ENCODE measurements around the gene TSSC4.

The TSSC4 gene

DNA sequence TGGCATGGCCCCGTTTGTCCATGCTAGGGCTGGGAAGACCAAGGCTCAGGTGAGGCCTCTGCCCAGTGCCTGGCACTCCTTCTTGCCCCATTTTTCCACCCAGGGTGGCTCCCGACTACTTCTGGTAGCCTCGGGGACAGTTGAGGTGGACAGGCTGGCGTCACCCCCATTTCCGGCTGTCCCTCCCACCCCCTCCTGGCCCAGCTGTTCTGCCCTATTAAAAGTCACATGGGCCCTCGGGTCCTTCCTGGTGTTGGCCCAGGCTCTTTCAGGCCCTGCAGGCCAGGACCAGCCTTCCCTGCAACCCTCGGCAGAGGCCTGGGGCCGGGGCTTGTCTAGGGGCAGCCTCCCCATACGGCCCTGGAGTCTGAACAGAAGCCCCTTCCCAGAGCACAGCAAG lies 14.0 kb upstream of the TSSC4 start:
- no peak for DNase-seq (ENCODE audit: low read depth in 2 of 2)

DNA sequence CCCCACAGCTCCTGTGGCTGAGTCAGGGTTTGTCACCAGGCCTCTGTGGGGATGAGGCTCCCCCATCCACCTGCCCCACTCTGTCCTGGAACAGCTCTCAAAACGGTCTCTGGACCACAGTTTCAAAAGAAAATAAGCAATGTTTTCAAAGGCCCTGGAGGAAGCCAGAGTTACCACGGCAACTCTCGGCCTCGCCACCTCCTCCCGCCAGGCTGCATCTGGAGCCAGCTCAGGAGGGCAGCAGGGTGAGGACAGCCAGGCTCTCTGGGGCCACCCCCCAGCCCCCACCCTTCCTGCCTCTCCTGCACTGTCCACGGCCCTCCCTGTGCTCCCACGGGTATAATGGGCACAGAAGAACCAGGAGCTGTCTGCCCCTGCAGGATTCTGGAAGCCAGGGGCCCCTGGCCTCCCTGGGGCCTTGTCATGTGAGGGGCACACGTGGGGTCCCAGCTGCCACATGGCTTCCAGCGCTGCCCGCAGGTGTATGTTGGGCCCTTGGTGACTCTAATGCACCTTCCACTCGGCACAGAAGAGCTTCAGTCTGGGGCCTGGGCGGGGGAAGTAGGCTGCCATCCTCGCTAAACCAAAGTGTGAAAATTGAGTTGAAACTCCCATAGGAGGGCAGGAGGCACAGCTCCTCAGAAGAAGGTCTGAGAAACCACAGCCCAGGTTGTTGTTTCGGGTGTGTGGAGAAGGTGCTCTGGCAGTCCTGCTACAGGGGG lies 13.1 kb upstream of the TSSC4 start:
- DNase-seq (ENCODE audit: low read depth in 2 of 2), result no peak

DNA sequence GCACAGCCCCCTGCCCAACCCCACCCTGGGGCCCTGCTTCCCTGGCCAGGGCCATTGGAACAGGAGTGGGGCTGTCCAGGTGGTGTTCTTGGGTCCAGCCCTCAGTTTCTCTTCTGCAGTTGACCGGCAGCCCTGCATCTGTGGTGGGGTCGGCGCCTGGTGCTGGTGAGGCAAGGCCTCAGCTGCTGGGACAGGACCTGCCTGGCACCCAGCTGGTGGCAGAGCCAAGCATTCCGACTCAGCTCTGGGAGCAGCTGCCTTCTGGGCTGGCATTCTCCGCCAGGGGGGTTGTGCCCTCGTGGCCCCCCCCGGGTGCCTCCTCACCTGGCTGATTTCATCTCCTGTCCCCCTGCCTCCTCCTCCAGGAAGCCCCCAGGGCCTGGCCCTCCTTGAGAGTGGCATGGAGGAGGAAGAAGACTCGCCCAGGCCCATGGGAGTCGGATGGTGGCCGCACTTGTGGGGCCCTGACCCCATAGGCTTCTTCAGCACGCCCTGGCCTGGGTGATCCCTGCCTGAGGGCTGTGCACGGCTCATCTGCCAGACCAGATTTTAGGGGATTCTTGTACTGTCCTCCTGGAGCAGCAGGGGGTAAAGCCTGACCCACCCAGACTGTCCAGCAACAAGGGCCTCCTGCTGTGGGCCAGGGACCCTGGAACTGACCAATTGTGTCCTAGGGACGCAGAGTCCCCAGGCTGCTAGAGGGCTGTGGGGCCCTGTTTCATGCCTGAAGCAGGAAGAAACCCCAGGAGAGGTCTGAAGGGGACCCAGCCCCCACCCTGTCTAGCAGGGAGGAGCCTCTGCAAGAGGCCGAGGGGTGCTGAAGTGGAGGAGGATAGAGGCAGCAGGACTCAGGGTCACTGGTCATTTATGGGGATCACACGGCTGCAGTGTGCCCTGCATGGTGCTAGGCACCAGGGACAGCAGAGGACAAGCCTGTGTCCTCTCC lies 11.8 kb upstream of the TSSC4 start:
- no peak for DNase-seq (ENCODE audit: low read depth in 2 of 2)

DNA sequence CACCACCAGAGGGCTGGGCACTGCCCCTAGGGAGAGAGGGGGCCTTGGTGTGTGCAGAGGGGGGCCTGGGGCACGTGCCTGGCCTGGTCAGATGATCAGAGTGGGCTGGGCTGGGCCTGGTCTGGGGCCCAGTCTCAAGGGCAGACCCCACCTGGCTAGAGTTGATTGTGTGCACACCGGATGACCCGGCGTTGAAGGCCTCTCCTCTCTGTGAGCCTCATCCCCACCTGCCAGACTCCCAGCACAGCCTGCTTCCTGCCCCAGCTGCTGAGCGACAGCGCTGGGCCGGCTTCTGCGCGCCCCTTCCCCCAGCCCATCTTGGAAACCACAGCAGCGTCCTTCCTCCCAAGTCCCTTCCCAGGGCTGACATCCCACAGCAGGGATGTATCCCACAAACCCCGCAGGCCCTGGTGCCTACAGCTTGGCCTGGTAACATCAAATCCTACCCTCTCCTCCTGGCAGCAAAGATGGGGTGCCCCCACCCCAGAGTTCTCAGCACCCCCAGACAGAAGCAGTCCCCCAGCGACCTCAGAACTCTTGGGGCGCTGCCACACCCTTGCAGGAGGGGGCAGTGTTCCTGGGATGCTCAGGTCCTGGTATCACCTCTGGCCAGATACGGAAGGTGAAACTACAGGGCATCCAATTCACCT lies 11.0 kb upstream of the TSSC4 start:
- DNase-seq (ENCODE audit: low read depth in 2 of 2), result no peak

DNA sequence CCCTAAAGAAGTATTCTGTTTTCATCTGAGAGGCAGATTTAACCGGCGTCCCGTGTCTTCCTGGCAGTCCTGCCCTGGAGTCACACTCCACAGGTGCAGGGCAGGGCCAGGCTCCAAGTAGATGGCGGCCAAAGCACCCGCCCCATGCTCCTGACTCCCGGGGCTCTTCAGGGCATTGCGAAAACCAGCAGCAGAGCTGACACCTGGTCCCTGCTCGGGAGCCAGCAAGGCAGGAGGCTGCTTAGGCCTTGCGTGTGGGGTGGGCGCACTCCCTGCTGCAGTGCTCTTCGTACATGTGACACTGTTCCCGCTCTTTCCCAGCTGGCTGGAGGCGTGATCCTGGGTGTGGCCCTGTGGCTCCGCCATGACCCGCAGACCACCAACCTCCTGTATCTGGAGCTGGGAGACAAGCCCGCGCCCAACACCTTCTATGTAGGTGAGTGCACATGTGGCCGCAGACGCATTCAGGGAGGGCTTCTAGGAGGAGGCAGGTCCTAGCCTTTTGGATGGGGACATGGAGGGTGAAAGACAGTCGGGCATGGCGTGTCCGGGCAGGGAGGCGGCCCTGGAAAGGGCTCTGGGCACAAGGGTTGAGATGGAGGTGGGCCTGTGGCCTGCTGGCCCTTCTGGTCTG lies 10.3 kb upstream of the TSSC4 start:
- DNase-seq (ENCODE audit: low read depth in 2 of 2), result no peak

DNA sequence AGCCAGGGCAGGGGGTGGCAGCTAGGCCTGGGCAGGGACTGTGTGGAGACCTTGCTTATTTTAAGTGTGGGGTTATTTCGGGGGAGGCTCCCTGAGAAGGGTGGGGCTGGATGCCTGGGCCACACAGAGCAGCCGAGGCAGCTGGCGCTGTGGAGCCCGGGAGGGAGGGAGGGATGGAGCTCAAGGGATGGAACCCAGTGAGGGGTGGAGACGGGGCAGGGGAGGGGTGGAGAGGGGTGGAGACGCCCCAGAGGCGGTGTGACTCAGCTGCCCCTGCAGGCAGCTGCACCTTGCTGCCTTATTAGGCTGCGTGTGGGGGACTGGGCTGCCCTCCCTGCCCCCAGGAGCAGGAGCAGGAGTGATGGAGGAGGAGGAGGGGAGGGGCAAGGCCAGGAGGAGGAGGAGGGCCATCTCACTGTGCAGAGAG lies 9.8 kb upstream of the TSSC4 start:
- no peak for DNase-seq (ENCODE audit: low read depth in 2 of 2)

DNA sequence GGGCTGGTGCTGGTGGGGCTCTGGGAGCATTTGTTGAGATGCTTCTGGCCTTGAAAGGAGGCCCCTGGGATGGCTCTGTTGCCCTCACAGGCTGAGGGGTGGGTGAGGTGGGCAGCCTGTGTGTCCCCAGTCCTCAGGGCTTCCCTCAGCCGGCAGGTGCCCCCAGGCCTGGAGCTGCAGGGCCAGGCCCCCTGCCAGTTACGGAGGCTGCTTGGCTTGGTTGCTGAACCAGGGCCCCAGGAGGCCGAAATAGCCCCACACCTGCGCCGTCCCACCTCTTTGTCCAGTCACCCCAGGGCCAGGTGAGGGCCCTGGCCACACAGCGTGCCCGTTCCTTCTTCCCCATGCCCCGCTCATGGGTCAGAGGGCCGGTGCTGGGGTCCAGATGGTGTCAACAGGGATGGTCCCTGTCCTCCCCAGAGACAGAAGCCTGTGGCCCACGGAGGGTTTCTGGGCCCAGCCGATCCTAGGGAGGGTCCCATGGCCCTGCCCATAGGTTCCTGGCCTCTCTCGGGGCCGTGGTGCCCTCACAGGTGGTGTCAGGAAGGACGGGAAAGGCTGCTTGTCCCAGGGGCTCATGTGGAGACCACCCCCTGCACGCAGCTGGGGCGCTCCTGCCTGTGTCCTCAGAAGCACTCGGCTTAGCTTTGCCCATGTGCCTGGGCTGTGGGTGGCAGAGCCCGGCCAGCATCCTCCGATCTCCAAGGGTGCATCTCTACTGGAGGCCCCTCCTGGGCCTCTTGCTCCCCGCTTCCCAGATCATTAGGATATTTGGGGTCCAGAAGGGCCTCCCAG lies 9.2 kb upstream of the TSSC4 start:
- no peak for DNase-seq (ENCODE audit: low read depth in 2 of 2)

DNA sequence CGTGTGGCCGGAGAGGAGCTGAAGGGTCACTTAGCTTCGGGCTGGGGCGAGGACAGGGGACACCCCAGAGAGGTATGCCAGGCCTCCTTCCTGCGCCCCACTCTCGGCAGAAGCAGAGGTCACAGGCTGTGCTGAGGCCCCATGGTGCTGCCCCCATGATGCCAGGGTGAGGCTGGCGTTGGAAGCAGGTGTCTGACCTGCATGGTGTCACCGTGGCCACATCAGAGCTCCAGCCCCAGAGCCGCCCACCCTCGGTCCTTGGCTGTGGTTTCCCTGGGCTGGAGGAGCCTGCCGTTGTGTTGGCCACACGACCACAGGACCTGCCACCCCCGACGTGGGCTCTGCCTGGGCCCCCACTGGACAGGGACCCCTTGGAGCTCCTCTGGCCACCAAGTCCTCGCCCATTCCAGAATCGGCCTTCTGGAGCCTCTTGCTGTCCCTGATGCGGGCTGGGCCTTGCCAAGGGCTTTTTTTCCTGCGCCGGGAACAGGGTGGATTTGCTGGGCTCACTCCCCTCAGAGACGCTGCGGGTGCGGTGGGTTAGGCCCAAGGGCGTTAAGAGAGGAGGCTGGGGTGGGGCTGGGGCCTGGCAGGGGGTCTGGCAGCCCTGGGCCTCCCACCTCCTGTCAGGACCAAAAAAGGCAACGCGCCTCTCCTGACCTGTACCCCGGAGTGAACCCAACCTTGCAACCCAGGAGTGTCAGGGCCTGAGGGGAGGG lies 8.2 kb upstream of the TSSC4 start:
- no peak for DNase-seq (ENCODE audit: low read depth in 2 of 2)

DNA sequence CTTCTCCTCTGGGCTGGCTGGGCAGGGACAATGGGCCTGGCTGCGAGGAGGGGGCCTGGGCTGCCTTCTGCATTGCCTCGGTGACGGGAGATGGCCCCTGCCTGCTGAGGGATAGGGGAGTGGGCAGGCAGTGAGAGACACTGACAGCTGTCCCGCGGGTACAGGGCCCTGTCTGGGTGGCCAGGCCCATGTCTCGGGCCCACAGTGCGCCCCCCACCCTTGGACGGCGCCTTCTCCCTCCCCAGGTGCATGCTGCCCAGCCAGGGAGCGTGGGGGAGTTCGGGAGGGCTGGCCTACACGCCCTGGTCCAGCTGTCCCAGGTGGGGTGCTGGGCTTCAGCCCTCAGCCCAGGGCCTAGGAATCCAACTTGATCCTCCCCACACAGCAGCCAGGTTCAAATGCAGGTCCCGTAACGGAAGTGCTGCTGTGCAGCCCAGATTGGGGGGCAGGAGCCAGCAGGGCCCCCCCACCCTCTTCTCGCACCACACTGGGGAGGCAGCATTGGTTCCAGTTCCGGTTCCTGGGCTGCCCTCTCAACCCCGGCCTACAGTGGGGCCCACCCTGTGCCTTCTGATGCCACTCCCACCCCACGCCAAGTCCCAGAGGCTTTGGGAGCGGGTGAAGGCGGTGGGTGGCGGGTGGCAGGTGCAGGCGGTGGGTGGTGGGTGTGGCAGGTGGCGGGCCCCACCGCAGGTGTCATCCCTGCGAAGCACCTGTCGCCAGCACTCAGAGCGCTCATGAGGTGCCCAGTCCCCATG lies 7.3 kb upstream of the TSSC4 start:
- no peak for DNase-seq (ENCODE audit: low read depth in 2 of 2)

DNA sequence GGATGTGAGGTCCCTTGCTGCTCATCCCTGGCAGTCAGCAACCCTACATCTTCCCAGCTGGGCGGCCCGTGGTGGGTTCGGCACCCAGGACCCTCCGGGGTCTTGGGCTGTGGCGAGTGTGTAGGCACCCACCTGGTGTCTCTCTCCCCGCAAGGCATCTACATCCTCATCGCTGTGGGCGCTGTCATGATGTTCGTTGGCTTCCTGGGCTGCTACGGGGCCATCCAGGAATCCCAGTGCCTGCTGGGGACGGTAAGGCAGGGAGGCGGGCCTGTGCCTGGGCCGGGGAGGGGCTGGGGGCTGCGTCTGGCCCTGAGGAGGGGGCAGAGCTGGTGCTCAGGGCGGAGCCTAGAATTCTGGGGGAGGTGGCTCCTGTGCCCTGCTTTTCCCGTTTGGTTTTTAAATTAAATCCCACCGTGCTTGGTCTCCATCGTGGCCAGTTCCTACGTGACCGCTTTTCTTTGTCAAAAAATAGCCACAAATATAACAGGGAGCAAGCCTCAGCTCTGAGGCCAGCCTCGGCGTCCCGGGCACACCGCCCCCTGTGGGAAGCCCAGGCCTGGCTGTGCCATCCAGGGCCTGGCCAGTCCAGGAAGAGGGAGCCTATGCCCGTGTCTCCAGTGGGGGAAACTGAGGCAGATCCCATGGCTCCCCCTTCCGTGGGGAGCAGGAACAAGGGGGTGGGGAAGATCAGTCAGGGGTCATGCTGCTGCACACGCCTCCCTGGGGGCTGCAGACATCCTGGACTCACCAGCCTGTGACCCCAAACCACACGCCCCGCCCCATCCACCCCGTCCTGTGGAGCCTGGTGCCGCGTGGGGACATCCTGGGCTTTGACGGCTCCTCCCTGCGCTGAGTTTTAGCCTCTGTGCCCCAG lies 6.4 kb upstream of the TSSC4 start:
- DNase-seq (ENCODE audit: low read depth in 2 of 2), result no peak

DNA sequence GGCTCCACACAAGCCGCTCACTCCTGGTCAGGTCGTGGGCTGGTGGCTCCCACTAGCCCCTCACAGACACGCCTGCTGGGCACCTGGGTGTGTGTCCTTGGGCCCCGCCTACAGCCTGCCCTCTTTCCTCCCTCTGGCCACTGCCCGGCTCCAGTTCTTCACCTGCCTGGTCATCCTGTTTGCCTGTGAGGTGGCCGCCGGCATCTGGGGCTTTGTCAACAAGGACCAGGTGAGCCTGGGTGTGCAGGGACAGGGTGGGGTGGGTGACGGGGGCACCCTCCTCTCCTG lies 5.8 kb upstream of the TSSC4 start:
- DNase-seq (ENCODE audit: low read depth in 2 of 2), result no peak

DNA sequence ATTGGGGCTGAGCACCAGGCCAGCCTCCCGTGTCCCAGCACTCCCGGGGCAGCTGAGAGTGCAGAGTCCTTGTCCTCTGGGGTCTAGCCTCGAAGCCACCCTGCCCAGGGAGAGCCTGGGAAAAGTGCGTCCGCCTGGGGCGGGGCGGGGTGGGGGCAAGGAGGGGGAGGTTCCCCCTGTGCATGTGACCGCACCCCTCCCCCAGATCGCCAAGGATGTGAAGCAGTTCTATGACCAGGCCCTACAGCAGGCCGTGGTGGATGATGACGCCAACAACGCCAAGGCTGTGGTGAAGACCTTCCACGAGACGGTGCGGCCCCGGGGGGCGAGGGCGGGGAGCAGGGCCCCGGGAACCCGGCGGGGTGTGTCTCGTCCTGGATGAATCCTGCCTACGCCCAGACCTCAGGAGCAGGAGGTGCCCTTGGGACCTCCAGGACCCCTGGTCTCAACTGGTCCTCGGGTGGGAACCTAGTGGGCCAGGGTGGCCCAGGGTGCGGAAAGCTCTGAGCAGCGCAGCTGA lies 5.3 kb upstream of the TSSC4 start:
- DNase-seq (ENCODE audit: low read depth in 2 of 2), result no peak

DNA sequence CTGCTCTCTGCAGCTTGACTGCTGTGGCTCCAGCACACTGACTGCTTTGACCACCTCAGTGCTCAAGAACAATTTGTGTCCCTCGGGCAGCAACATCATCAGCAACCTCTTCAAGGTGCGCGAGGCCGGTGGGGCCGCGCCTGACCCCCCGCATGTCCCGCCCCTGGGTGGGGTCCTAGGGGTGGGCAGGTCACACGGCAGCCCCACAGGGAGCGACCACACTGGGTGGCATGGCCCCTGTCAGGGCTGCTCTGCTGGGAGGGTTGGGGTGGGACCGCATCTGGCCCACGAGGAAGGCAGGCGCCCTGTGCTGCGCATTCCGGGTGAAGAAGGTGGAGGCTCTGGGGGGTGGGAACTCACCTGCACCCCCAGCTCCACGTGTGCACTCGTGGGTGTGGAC lies 4.7 kb upstream of the TSSC4 start:
- DNase-seq (ENCODE audit: low read depth in 2 of 2), result no peak

DNA sequence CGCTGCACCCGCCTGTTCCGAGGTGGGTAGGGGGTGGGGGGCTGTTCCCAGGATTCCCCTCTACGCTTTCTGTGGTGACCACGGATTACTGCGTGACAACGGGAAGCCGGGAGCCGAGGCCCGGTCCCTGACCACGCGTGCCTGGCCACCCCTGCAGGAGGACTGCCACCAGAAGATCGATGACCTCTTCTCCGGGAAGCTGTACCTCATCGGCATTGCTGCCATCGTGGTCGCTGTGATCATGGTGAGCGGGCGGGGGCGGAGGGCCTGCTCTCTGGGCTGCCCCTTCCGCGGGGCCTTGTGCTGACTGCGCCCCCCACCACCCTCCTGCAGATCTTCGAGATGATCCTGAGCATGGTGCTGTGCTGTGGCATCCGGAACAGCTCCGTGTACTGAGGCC lies 4.1 kb upstream of the TSSC4 start:
- no peak for DNase-seq (ENCODE audit: low read depth in 2 of 2)

DNA sequence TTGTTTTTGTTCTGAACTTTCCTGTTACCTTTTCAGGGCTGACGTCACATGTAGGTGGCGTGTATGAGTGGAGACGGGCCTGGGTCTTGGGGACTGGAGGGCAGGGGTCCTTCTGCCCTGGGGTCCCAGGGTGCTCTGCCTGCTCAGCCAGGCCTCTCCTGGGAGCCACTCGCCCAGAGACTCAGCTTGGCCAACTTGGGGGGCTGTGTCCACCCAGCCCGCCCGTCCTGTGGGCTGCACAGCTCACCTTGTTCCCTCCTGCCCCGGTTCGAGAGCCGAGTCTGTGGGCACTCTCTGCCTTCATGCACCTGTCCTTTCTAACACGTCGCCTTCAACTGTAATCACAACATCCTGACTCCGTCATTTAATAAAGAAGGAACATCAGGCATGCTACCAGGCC lies 3.5 kb upstream of the TSSC4 start:
- no peak for DNase-seq (ENCODE audit: low read depth in 2 of 2)

DNA sequence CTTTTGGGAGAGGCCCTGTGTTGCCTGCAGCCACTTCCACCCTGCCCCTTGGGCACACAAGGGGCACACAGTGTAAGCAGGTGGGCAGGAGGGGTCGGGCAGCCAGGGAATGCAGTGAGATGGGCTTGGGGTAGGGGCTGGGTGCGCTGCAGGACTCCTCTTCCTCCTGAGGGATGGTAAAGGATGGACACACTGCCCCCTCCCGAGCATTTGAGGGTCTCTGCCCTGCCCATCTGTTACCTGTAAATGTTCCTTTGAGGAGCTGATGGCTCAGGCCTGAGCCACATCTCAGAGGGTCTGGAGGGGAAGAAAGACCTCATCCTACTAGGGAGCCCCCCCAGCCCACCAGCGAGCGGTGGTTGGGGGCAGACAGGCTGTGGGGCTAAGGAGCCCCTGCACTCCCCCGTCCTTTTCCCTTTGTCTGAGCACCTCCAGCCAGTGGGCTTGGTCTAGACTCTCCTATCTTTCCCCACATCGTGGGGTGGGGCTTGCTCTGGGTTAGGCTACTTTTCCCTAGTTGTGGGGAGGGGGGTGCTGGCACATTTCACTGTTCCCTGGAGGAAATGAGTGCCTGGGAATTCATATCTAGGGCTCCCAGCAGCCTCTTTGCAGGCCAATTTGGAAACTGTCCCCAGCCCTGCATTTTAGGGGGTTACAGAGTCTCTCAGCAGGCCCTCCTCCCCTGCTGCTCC lies 1.7 kb upstream of the TSSC4 start:
- DNase-seq (ENCODE audit: low read depth in 2 of 2), result no peak

DNA sequence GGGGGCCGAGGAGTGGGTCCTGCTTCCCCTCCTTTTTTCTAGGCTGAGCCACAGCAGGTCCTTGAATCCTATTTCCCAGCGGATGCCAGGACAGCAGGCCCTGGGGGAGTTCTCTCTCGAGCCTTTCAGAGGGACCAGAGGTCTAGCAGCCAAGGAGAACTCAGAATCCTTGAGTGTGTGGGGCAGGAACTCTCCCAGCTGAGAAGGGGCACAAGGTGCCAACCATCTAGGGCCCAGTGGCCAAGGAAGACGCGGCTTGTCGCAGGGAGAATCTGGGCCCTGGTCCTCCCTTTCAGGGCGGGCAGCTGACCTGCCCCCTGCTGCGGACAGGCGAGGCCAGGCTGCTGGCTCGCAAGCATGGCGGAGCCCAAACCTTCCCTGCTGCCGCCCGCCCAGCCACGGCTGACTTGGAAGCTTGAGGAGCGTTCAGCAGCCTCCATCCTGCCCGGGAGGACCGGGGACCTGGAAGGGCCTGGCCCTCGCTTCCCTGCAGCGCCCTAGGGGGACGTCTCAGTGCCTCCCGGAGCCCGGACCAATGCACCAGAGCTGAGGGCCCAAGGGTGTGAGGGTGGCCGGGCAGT lies 972 bp upstream of the TSSC4 start:
- DNase-seq (ENCODE audit: low read depth in 2 of 2), result no peak

All from stimulated activated CD8-positive, alpha-beta memory T cell treated with anti-CD3 and anti-CD28 coated beads, Interleukin-2, amount 100 ng/mL, for 48 hours (primary cell).